ENCODE measurements around the gene EMP2. TPM values are rescaled to one million over a fixed set of nuclear protein-coding genes. Genes with fewer than 3 reads are reported as not detected.

Gene EMP2
- total and polyA plus RNA-seq, 12 donors = 5.9 to 34.0 (median 12.9) TPM

DNA sequence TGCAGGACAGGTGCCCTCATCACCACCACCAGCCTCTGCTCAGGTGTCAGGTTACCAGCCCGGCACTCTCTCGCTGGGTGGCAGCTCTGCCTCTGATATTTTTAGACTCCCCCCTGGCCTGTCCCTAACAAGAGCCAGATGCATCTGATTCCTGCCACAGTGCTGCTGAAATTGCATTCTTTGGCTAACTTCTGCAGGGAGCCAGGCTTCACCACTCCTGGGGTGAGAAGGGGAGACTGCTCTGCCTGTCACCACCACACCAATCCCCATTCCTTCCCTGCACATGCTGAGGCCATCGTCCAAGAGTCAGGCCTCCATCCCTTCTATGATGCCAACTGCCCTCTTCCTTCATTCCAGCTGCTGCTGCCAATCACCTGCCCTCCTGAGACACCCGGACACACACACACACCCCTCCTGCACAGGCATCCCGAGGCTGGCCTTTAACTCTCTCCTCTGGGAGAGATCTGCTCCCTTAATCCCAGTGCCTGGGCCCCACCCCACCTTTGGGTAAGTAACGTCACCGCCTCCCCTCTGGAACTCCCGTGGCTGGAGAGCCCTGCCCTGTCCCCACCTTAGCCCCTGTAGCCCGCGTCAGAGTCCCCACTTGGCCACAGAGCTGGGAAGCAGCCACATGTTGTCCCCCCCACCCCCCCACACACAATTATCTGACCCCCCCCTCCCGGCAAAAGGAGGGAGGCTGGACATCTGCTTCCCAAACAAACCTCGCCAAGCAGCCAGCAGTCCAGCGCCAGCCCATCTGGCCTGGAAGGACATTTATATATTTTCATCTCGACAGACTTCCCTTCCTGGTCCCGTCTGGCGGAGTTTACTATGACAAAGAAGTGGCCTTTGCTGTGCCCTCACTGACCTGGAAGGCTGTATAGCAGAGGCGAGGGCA lies 2.8 kb downstream of the EMP2 start:
- Histone ChIP-seq H3K36me3 (replicated peaks in 1 of 2) (no peaks in the 10 kb centered on the region), H3K9me3 (replicated peaks in 1 of 3) (no peaks in the 10 kb centered on the region), H3K27ac (peak overlapping the region in 2 of 5 donors; percentile 44 to 67), H3K4me3 (peak overlapping the region in 1 of 4 donors; percentile 12), H3K27me3 (no peaks in the 10 kb centered on the region), H3K4me1 (replicated peaks in 1 of 2) (peaks cover 5 to 28% of the 10 kb centered on the region in 2 donors)
- TF ChIP-seq POLR2A (IDR thresholded peaks at IDR 0.05) = no peak
- TF ChIP-seq, protein P1, sequence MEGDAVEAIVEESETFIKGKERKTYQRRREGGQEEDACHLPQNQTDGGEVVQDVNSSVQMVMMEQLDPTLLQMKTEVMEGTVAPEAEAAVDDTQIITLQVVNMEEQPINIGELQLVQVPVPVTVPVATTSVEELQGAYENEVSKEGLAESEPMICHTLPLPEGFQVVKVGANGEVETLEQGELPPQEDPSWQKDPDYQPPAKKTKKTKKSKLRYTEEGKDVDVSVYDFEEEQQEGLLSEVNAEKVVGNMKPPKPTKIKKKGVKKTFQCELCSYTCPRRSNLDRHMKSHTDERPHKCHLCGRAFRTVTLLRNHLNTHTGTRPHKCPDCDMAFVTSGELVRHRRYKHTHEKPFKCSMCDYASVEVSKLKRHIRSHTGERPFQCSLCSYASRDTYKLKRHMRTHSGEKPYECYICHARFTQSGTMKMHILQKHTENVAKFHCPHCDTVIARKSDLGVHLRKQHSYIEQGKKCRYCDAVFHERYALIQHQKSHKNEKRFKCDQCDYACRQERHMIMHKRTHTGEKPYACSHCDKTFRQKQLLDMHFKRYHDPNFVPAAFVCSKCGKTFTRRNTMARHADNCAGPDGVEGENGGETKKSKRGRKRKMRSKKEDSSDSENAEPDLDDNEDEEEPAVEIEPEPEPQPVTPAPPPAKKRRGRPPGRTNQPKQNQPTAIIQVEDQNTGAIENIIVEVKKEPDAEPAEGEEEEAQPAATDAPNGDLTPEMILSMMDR (IDR thresholded peaks at IDR 0.05) = no peak
- WGBS, 4 donors = 44 to 50% (median 45%) methylated on average over 15 to 17 of the region's 17 CpGs
- intact Hi-C loops (cut with DNase I) = no loop called here
- peak in 3 of 7 donors; percentile 7 to 53 (median 24) for DNase-seq

DNA sequence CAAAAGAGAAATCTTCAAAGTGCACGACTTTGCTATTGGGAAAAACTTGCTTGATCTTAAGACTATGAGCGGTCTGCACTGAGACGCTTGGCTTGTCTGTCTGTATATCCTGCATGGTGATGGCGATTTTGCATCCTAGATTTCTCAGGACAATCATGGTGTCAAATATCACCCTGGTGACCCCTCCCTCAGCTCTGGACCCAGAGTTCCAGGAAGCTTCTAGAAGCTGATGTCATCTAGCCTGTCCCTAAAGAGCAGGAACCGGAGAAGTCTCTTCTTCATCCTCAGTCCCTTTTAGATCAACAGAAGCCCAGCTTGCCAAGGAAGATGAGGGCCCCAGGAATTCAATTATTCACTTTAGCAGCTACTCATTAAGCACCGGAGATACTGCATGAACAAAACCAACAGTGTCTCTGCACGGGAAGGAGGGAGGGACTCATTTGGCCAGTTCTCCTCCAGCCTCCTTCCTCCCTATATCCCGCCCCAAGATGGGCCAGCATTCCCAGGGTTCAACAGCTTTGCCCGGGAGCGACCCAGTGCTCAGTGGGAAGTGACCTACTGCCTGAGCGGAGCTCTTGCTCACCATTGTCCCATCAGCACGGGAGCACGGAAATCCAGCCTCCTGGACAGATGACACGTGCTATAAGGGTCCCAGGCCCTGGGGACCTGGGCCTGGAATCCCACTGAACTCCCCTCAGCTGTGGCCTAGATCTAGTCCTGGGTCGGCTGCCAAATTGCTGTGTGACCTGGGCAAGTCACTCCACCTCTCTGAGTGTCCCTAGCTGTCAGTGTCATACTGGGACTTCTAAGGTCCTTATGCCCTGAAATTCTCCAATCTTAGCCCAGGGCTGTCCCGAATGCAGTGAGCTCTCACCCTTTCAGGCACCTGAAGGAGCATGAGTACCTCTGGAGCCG lies 3.8 kb downstream of the EMP2 start:
- Histone ChIP-seq H3K27ac (peak overlapping the region in 2 of 5 donors; percentile 44 to 67), H3K9me3 (replicated peaks in 1 of 3) (no peaks in the 10 kb centered on the region), H3K27me3 (no peaks in the 10 kb centered on the region), H3K4me1 (replicated peaks in 1 of 2) (peaks cover 5 to 28% of the 10 kb centered on the region in 2 donors), H3K4me3 (no peak overlapping the region), H3K36me3 (replicated peaks in 1 of 2) (no peaks in the 10 kb centered on the region)
- TF ChIP-seq, protein P1 (IDR thresholded peaks at IDR 0.05) = no peak
- no peak for DNase-seq
- 64 to 80% (median 71%) methylated on average over 12 to 17 of the region's 17 CpGs for WGBS, 4 donors
- intact Hi-C loops (cut with DNase I) = no loop called here

DNA sequence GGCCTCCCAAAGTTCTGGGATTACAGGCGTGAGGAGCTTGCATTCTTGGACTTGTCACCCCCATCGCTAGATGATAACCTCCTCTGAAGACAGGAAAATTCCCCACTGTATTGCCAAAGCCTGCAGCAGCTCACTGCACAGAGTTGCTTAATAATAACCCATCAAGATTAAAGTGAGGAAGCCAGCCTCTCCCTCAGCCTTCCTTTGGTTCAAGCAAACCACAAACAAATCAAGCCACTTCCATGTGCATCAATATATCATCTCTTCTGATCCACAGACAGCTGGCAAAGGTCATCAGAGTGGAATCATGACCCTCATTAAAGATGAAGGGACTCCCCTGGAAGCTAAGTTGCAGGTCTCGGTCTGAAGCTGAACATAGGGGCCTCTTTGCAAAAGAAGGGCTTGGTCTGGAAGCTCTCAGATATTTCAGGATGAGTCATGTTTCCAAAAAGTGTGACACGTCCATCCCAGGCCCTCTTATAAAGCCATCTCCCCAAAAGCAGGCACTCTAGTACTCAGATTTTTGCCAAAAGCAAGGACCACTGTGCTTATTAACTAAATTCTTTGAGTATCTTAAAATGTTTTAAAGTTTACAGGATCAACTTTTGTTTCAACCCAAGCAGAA lies 4.8 kb downstream of the EMP2 start:
- peak overlapping the region in 1 of 5 donors; percentile 21 for H3K27ac ChIP-seq
- H3K36me3 ChIP-seq (replicated peaks in 1 of 2) = no peaks in the 10 kb centered on the region
- H3K9me3 ChIP-seq (replicated peaks in 1 of 3) = no peaks in the 10 kb centered on the region
- peaks cover 1 to 25% of the 10 kb centered on the region in 2 donors for H3K4me1 ChIP-seq (replicated peaks in 1 of 2)
- DNase-seq = no peak
- intact Hi-C loops (cut with DNase I) = no loop called here
- no peak for TF ChIP-seq POLR2A (IDR thresholded peaks at IDR 0.05)
- TF ChIP-seq, protein P1 (IDR thresholded peaks at IDR 0.05) = no peak
- WGBS, 4 donors = 51 to 69% (median 63%) methylated on average over 4 of the region's 4 CpGs
- no peak overlapping the region for H3K4me3 ChIP-seq
- no peaks in the 10 kb centered on the region for H3K27me3 ChIP-seq

DNA sequence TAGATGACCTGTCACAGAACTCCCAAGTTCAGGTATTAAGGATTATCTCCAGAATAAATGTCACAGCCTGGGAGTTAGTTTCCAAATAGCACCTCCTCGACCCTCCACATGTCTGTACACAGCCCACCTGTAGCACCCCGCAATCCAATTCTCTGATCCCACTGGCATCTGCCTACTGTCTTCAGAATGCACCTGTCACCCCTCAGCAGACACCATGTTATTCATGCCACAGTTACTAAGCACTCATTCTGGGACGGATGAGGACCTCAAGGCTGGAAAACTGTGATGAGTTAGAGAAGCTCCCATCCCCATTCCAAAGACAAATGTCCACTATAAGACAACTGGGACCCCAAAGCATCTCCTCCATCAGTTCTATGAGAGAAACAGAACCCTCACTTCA lies 7.8 kb downstream of the EMP2 start:
- H3K4me3 ChIP-seq = no peak overlapping the region
- no peaks in the 10 kb centered on the region for H3K36me3 ChIP-seq (replicated peaks in 1 of 2)
- H3K9me3 ChIP-seq (replicated peaks in 1 of 3) = no peaks in the 10 kb centered on the region
- WGBS, 4 donors = 84 to 88% (median 86%) methylated on average over 3 of the region's 3 CpGs
- no peak for DNase-seq
- H3K27ac ChIP-seq = no peak overlapping the region
- H3K27me3 ChIP-seq = no peaks in the 10 kb centered on the region
- intact Hi-C loops (cut with DNase I) = no loop called here
- TF ChIP-seq POLR2A (IDR thresholded peaks at IDR 0.05) = no peak
- TF ChIP-seq, protein P1 (IDR thresholded peaks at IDR 0.05) = no peak
- peaks cover 0 to 8% of the 10 kb centered on the region in 2 donors for H3K4me1 ChIP-seq (replicated peaks in 1 of 2)

Data from adrenal gland (tissue), 12 donors.